Measurements from ENCODE around the gene IRGQ. TPM values are rescaled to one million over a fixed set of nuclear protein-coding genes. Genes with fewer than 3 reads are reported as not detected.

IRGQ gene
- total RNA-seq, 4 donors from 2014 or later = 9.6 to 18.4 (median 15.1) TPM

GRCh38 chr19:43578787-43579186 is 17.1 kb downstream of the IRGQ start:
- WGBS, 2 donors = 77 to 87% methylated on average over 3 of the region's 3 CpGs
- intact Hi-C loops (cut with DNase I) = no loop called here
- TF ChIP-seq POLR2A (IDR thresholded peaks at IDR 0.05) = no peak
- TF ChIP-seq, protein P1, sequence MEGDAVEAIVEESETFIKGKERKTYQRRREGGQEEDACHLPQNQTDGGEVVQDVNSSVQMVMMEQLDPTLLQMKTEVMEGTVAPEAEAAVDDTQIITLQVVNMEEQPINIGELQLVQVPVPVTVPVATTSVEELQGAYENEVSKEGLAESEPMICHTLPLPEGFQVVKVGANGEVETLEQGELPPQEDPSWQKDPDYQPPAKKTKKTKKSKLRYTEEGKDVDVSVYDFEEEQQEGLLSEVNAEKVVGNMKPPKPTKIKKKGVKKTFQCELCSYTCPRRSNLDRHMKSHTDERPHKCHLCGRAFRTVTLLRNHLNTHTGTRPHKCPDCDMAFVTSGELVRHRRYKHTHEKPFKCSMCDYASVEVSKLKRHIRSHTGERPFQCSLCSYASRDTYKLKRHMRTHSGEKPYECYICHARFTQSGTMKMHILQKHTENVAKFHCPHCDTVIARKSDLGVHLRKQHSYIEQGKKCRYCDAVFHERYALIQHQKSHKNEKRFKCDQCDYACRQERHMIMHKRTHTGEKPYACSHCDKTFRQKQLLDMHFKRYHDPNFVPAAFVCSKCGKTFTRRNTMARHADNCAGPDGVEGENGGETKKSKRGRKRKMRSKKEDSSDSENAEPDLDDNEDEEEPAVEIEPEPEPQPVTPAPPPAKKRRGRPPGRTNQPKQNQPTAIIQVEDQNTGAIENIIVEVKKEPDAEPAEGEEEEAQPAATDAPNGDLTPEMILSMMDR (IDR thresholded peaks at IDR 0.05) = no peak

GRCh38 chr19:43575955-43576878 is 19.7 kb downstream of the IRGQ start:
- no peaks in the 10 kb centered on the region for H3K27me3 ChIP-seq
- H3K4me3 ChIP-seq = peak overlapping the region; percentile 23 to 92 (median 78)
- DNase-seq = no peak
- intact Hi-C loops (cut with DNase I) = no loop called here
- TF ChIP-seq POLR2A (IDR thresholded peaks at IDR 0.05) = peak in 1 of 4 donors; percentile 9
- TF ChIP-seq, protein P1 (IDR thresholded peaks at IDR 0.05) = no peak
- peaks cover 0 to 15% (median 0%) of the 10 kb centered on the region in 3 donors for H3K36me3 ChIP-seq
- H3K4me1 ChIP-seq = peaks cover 19 to 56% (median 24%) of the 10 kb centered on the region in 3 donors
- WGBS, 2 donors = 54 to 58% methylated on average over 14 to 32 of the region's 37 CpGs
- H3K27ac ChIP-seq = peak overlapping the region; percentile 85 to 97 (median 90)
- H3K9me3 ChIP-seq = no peaks in the 10 kb centered on the region

More at GRCh38 chr19:43578787-43579186, 17.1 kb downstream of the IRGQ start:
- Histone ChIP-seq H3K27ac (no peak overlapping the region), H3K27me3 (no peaks in the 10 kb centered on the region), H3K9me3 (no peaks in the 10 kb centered on the region), H3K36me3 (no peaks in the 10 kb centered on the region), H3K4me1 (peaks cover 23 to 58% (median 24%) of the 10 kb centered on the region in 3 donors), H3K4me3 (no peak overlapping the region)
- DNase-seq = no peak

DNA sequence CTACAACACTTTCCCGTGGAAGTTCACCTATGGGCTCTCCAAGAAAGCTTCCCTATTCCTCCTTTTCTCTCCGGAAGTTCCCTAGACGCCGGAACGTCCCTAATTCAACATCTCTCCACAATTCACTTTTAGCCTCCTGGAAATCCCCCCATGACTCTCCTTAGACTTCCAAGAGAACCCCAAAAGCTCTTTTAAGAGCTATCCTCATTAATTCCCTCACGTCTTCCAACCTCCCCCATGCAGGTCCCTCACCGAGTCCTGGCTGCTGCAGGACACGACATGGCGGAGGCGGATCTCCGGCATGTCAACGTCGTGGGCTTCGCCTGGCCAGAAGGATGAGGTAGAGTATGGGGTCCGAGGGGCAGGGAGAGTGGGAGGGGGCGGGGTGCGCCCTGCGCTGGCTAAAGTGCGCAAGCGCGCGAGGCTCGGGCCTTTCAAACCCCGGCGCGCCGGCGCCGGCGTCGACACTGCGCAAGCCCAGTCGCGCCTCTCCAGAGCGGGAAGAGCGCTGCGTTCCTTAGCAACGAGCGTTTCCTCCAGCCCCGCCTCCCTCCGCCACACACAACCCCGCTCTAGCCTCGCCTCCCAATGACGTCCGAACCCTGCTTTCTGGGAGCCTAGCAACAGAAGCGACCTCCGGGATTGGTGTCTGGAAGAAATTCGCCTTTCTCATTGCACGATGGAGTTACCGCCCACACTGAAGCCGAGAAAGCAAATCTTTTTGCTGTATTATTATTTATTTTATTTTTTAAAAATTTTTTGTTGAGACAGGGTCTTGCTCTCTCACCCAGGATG is 20.6 kb downstream of the IRGQ start, which contains the start of the genes PINLYP and XRCC1:
Gene PINLYP (plus strand): TSS at position 646 of the 795 bp plus-strand sequence. CDS start 1,391 bp downstream, outside the sequence.
Gene XRCC1 (minus strand): TSS at position 372 of the 795 bp plus-strand sequence. CDS start 69 bp downstream, at position 303.
- peaks cover 14 to 47% (median 24%) of the 10 kb centered on the region in 3 donors for H3K4me1 ChIP-seq
- DNase-seq = peak; percentile 83
- H3K36me3 ChIP-seq = peaks cover 0 to 21% (median 0%) of the 10 kb centered on the region in 3 donors
- peak within 1 kb of the TSS; percentile 52 to 92 (median 78) for H3K4me3 ChIP-seq
- no peaks in the 10 kb centered on the region for H3K27me3 ChIP-seq
- WGBS, 2 donors = 0% methylated on average over 35 to 37 of the region's 51 CpGs
- H3K27ac ChIP-seq = peak within 1 kb of the TSS; percentile 85 to 97 (median 90)
- no peaks in the 10 kb centered on the region for H3K9me3 ChIP-seq
- TF ChIP-seq, protein P1 (IDR thresholded peaks at IDR 0.05) = peak in 1 of 6 experiments; percentile 7
- peak in 2 of 4 donors; percentile 12 to 58 for TF ChIP-seq POLR2A (IDR thresholded peaks at IDR 0.05)
- intact Hi-C loops (cut with DNase I) = no loop called here

DNA sequence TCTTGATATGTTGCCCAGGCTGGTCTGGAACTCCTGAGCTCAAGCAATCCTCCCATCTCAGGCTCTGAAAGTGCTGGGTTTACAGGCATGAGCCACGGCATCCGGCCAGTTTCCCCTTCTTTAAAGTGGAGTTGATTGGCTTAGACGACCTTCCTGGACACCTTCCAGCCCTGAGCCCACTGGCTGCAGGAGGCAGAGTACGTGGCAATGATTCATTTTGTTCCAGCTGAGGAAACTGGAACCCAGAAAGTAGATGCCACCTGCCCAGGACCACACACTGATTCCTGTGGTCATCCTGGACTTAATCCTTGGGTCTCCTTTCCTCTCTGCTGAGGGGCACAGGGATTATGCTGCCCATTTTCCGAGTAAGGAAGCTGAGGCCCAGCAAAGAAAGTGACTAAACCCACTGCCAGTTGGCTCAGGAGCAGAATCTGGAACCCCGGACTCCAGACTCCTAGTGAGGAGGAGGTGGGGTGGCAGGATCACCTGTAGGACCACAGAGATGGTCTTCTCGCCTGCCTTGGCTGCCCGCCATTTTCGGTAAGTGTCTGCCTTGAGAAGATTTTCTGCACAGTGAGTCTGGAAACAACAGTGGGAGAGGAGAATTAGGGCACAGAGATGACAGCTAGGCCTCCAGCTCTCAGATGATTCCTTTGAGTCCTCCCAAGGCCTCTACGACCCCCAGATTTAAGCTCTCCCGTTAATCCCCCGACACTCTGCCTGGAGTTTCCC is 21.3 kb downstream of the IRGQ start:
- TF ChIP-seq, protein P1 (IDR thresholded peaks at IDR 0.05) = no peak
- TF ChIP-seq POLR2A (IDR thresholded peaks at IDR 0.05) = no peak
- WGBS, 2 donors = 22 to 24% methylated on average over 11 to 12 of the region's 12 CpGs
- Histone ChIP-seq H3K9me3 (no peaks in the 10 kb centered on the region), H3K27me3 (no peaks in the 10 kb centered on the region), H3K36me3 (peaks cover 0 to 21% (median 0%) of the 10 kb centered on the region in 3 donors), H3K27ac (peak overlapping the region; percentile 85 to 97 (median 90)), H3K4me1 (peaks cover 14 to 39% (median 18%) of the 10 kb centered on the region in 3 donors), H3K4me3 (peak overlapping the region; percentile 52 to 92 (median 78))
- intact Hi-C loops (cut with DNase I) = no loop called here
- DNase-seq = no peak

Data from esophagus squamous epithelium (tissue), 5 donors.